ENCODE measurements around the gene BIN1.
A peak's percentile ranks its signal among the peaks of the same experiment; 100 is the strongest.

The BIN1 gene

GRCh38 chr2:127047054-127047453 lies 59.9 kb downstream of the BIN1 start:
- FAIRE-seq (no peak), DNase-seq (ENCODE audit: insufficient read length, low spot score) (no peak)
- TF ChIP-seq POLR2AphosphoS5 (IDR thresholded peaks at IDR 0.05; ENCODE audit: low read depth, low read length) (no peak), POU2F2 (IDR thresholded peaks at IDR 0.05; ENCODE audit: low read depth, low read length) (no peak), POLR2A (IDR thresholded peaks at IDR 0.05; ENCODE audit: low read depth, low read length) (no peak), PAX5 (IDR thresholded peaks at IDR 0.05; ENCODE audit: insufficient read depth, low read length, severe bottlenecking) (no peak)

- FAIRE-seq = no peak
- no peak for TF ChIP-seq TAF1 (IDR thresholded peaks at IDR 0.05; ENCODE audit: low read depth, low read length)
- no peak for TF ChIP-seq POU2F2 (IDR thresholded peaks at IDR 0.05; ENCODE audit: low read depth, low read length)
- TF ChIP-seq POLR2A (IDR thresholded peaks at IDR 0.05; ENCODE audit: low read depth, low read length) = no peak
- no peak for TF ChIP-seq SPI1 (IDR thresholded peaks at IDR 0.05; ENCODE audit: low read depth, low read length)
- no peak for TF ChIP-seq PAX5 (IDR thresholded peaks at IDR 0.05; ENCODE audit: insufficient read depth, low read length, severe bottlenecking)
- TF ChIP-seq POLR2AphosphoS5 (IDR thresholded peaks at IDR 0.05; ENCODE audit: low read depth, low read length) = no peak
- no peak for DNase-seq (ENCODE audit: insufficient read length, low spot score)
Measured at GRCh38 chr2:127046579-127046978, 60.4 kb downstream of the BIN1 start.

- peak; percentile 13 for DNase-seq (ENCODE audit: insufficient read length, low spot score)
- FAIRE-seq = no peak
- TF ChIP-seq SPI1 (IDR thresholded peaks at IDR 0.05; ENCODE audit: low read depth, low read length) = no peak
- no peak for TF ChIP-seq POLR2AphosphoS5 (IDR thresholded peaks at IDR 0.05; ENCODE audit: low read depth, low read length)
- no peak for TF ChIP-seq PAX5 (IDR thresholded peaks at IDR 0.05; ENCODE audit: insufficient read depth, low read length, severe bottlenecking)
- TF ChIP-seq POU2F2 (IDR thresholded peaks at IDR 0.05; ENCODE audit: low read depth, low read length) = no peak
- no peak for TF ChIP-seq POLR2A (IDR thresholded peaks at IDR 0.05; ENCODE audit: low read depth, low read length)
Measured at GRCh38 chr2:127045792-127046501, 61.0 kb downstream of the BIN1 start.

- DNase-seq (ENCODE audit: insufficient read length, low spot score) (no peak), FAIRE-seq (no peak)
- TF ChIP-seq POU2F2 (IDR thresholded peaks at IDR 0.05; ENCODE audit: low read depth, low read length) = no peak
- no peak for TF ChIP-seq POLR2A (IDR thresholded peaks at IDR 0.05; ENCODE audit: low read depth, low read length)
- TF ChIP-seq POLR2AphosphoS5 (IDR thresholded peaks at IDR 0.05; ENCODE audit: low read depth, low read length) = no peak
Measured at GRCh38 chr2:127044977-127045661, 61.8 kb downstream of the BIN1 start.

- no peak for DNase-seq (ENCODE audit: insufficient read length, low spot score)
- TF ChIP-seq PAX5 (IDR thresholded peaks at IDR 0.05; ENCODE audit: insufficient read depth, low read length, severe bottlenecking) (no peak), POU2F2 (IDR thresholded peaks at IDR 0.05; ENCODE audit: low read depth, low read length) (no peak), POLR2AphosphoS5 (IDR thresholded peaks at IDR 0.05; ENCODE audit: low read depth, low read length) (no peak), SPI1 (IDR thresholded peaks at IDR 0.05; ENCODE audit: low read depth, low read length) (no peak), TAF1 (IDR thresholded peaks at IDR 0.05; ENCODE audit: low read depth, low read length) (no peak), POLR2A (IDR thresholded peaks at IDR 0.05; ENCODE audit: low read depth, low read length) (no peak)
- no peak for FAIRE-seq
Measured at GRCh38 chr2:127044165-127044718, 62.7 kb downstream of the BIN1 start.

GRCh38 chr2:127043367-127044164 lies 63.4 kb downstream of the BIN1 start:
- no peak for DNase-seq (ENCODE audit: insufficient read length, low spot score)
- FAIRE-seq = peak; percentile 92
- TF ChIP-seq SPI1 (IDR thresholded peaks at IDR 0.05; ENCODE audit: low read depth, low read length) = no peak
- TF ChIP-seq PAX5 (IDR thresholded peaks at IDR 0.05; ENCODE audit: insufficient read depth, low read length, severe bottlenecking) = no peak
- TF ChIP-seq POU2F2 (IDR thresholded peaks at IDR 0.05; ENCODE audit: low read depth, low read length) = no peak
- TF ChIP-seq POLR2A (IDR thresholded peaks at IDR 0.05; ENCODE audit: low read depth, low read length) = no peak
- no peak for TF ChIP-seq POLR2AphosphoS5 (IDR thresholded peaks at IDR 0.05; ENCODE audit: low read depth, low read length)
- TF ChIP-seq TAF1 (IDR thresholded peaks at IDR 0.05; ENCODE audit: low read depth, low read length) = no peak

- DNase-seq (ENCODE audit: insufficient read length, low spot score) (no peak), FAIRE-seq (no peak)
- TF ChIP-seq POLR2AphosphoS5 (IDR thresholded peaks at IDR 0.05; ENCODE audit: low read depth, low read length) = no peak
- no peak for TF ChIP-seq TAF1 (IDR thresholded peaks at IDR 0.05; ENCODE audit: low read depth, low read length)
- TF ChIP-seq POU2F2 (IDR thresholded peaks at IDR 0.05; ENCODE audit: low read depth, low read length) = no peak
- no peak for TF ChIP-seq SPI1 (IDR thresholded peaks at IDR 0.05; ENCODE audit: low read depth, low read length)
- TF ChIP-seq POLR2A (IDR thresholded peaks at IDR 0.05; ENCODE audit: low read depth, low read length) = no peak
- no peak for TF ChIP-seq PAX5 (IDR thresholded peaks at IDR 0.05; ENCODE audit: insufficient read depth, low read length, severe bottlenecking)
Measured at GRCh38 chr2:127041259-127041970, 65.5 kb downstream of the BIN1 start.

- FAIRE-seq = no peak
- no peak for TF ChIP-seq SPI1 (IDR thresholded peaks at IDR 0.05; ENCODE audit: low read depth, low read length)
- TF ChIP-seq POLR2AphosphoS5 (IDR thresholded peaks at IDR 0.05; ENCODE audit: low read depth, low read length) = no peak
- no peak for TF ChIP-seq TAF1 (IDR thresholded peaks at IDR 0.05; ENCODE audit: low read depth, low read length)
- no peak for DNase-seq (ENCODE audit: insufficient read length, low spot score)
Measured at GRCh38 chr2:127040169-127040568, 66.8 kb downstream of the BIN1 start.

Measured in GM12891 (cell line).